Gastroesophageal sphincter (tissue), 3 donors: ENCODE data around the gene RAET1G.

Source experiments
- CTCF ChIP-seq, 4 experiments: fragments of 200-600 bp in 2 of 4; fragments of 450-650 bp in 2 of 4; sonication (generic) in 1 of 4; IDR thresholded peaks; one replicate each; pipeline ENCODE4 v1.5.1; 2017 to 2019; ENCODE audit warnings: antibody characterized with exemption in 4 of 4, mild to moderate bottlenecking in 2 of 4, moderate library complexity in 2 of 4
- EP300 ChIP-seq: sonication (generic); formaldehyde crosslinking; IDR thresholded peaks from one replicate; pipeline ENCODE4 v1.6.1; 2017; ENCODE audit warnings: antibody characterized with exemption, mild to moderate bottlenecking
- POLR2A ChIP-seq, 2 donors: fragments of 450-650 bp; IDR thresholded peaks; one replicate each; pipeline ENCODE4 v1.6.1; 2017; ENCODE audit warnings: antibody characterized with exemption in 2 of 2, mild to moderate bottlenecking in 2 of 2, moderate library complexity in 1 of 2
- POLR2AphosphoS5 ChIP-seq: sonication (generic); formaldehyde crosslinking; IDR thresholded peaks from one replicate; pipeline ENCODE4 v1.6.1; 2017; ENCODE audit warnings: antibody characterized with exemption

GRCh38 chr6:149897015-149897697, 25.8 kb downstream of the RAET1G start:
- TF ChIP-seq CTCF (IDR thresholded peaks at IDR 0.05) (no peak), EP300 (no peak), POLR2AphosphoS5 (peak; percentile 87), POLR2A (IDR thresholded peaks at IDR 0.05) (no peak)
